Measurements from ENCODE around the gene CALR.

GRCh38 chr19:12937093-12937926, 1.1 kb upstream of the CALR start:
- TF ChIP-seq CTCF (IDR thresholded peaks at IDR 0.05; ENCODE audit: insufficient read depth, low read length) (no peak), POLR2AphosphoS5 (IDR thresholded peaks at IDR 0.05; ENCODE audit: low read depth) (peak; percentile 99), REST (IDR thresholded peaks at IDR 0.05; ENCODE audit: insufficient replicate concordance, low read depth) (peak; percentile 34), GABPA (IDR thresholded peaks at IDR 0.05; ENCODE audit: low read depth) (0 out of 2 replicates have a peak, but pooled peaks have one; percentile 34), SPI1 (IDR thresholded peaks at IDR 0.05; ENCODE audit: borderline replicate concordance, low read depth) (peak; percentile 32; the same call in 1 of the 2 replicates)

Data from HL-60 (cell line).